Keratinocyte (primary cell): ENCODE results near the gene PLEKHG2. TPM values are rescaled to one million over a fixed set of nuclear protein-coding genes. Genes with fewer than 3 reads are reported as not detected.

Experiments used
- DNase-seq: peaks from one replicate; pipeline ENCODE4 v3.0.0-alpha.2; 2011; ENCODE audit warnings: low read depth, missing footprints, low spot score
- FAIRE-seq: peaks from 2 replicates; lab custom pipeline; 2011; peaks lifted over from hg19 to GRCh38; lab: Jason Lieb, UNC
- H2AFZ ChIP-seq: 2 replicates; pipeline ENCODE4 v1.6.0; 2012; ENCODE audit warnings: low read length, control low read depth, inconsistent platforms; ENCODE audit not compliant: control insufficient read depth
- H3K27ac ChIP-seq: 2 replicates; pipeline ENCODE4 v1.5.1; 2011; ENCODE audit warnings: low read length; ENCODE audit not compliant: control insufficient read depth, insufficient read depth
- H3K27me3 ChIP-seq: 3 replicates; pipeline ENCODE4 v1.6.0; 2011; ENCODE audit warnings: low read length; ENCODE audit not compliant: control insufficient read depth, insufficient read depth; ENCODE audit errors: extremely low read depth
- H3K36me3 ChIP-seq, 2 experiments: 2 replicates in 1 of 2; 3 replicates in 1 of 2; pipeline ENCODE4 v1.5.1; 2011; ENCODE audit warnings: low read length in 2 of 2, mild to moderate bottlenecking in 1 of 2; ENCODE audit not compliant: control insufficient read depth in 2 of 2, insufficient read depth in 2 of 2; ENCODE audit errors: extremely low read depth in 1 of 2
- H3K4me1 ChIP-seq: 3 replicates; pipeline ENCODE4 v1.5.1; 2011; ENCODE audit warnings: low read length; ENCODE audit not compliant: control insufficient read depth, insufficient read depth; ENCODE audit errors: extremely low read depth
- H3K4me2 ChIP-seq: 3 replicates; pipeline ENCODE4 v1.6.0; 2011; ENCODE audit warnings: low read depth, low read length; ENCODE audit not compliant: control insufficient read depth, insufficient read depth; ENCODE audit errors: extremely low read depth
- H3K4me3 ChIP-seq, 3 experiments: fragments of 200-600 bp in 1 of 3; sonication (generic) in 1 of 3; 2 replicates in 2 of 3; 3 replicates in 1 of 3; pipeline ENCODE4 v1.5.1; 2011 to 2016; ENCODE audit warnings: low read length in 3 of 3, mild to moderate bottlenecking in 3 of 3, control low read depth in 2 of 3, inconsistent platforms in 1 of 3, low read depth in 1 of 3, mixed read lengths in 1 of 3, mixed run types in 1 of 3, moderate library complexity in 1 of 3; ENCODE audit not compliant: control insufficient read depth in 2 of 3, insufficient read depth in 2 of 3; ENCODE audit errors: extremely low read depth in 1 of 3
- H3K79me2 ChIP-seq: 2 replicates; pipeline ENCODE4 v1.6.0; 2012; ENCODE audit warnings: low read length; ENCODE audit not compliant: control insufficient read depth, insufficient read depth
- H3K9ac ChIP-seq: 3 replicates; pipeline ENCODE4 v1.6.0; 2011; ENCODE audit warnings: low read length; ENCODE audit not compliant: control insufficient read depth, insufficient read depth; ENCODE audit errors: extremely low read depth
- H3K9me1 ChIP-seq: 3 replicates; pipeline ENCODE4 v1.6.0; 2011; ENCODE audit warnings: low read length; ENCODE audit not compliant: control insufficient read depth, insufficient read depth; ENCODE audit errors: extremely low read depth
- H3K9me3 ChIP-seq: 2 replicates; pipeline ENCODE4 v1.5.1; 2012; ENCODE audit warnings: low read depth, low read length; ENCODE audit not compliant: control insufficient read depth
- H4K20me1 ChIP-seq: 3 replicates; pipeline ENCODE4 v1.6.0; 2011; ENCODE audit warnings: low read length; ENCODE audit not compliant: control insufficient read depth, insufficient read depth; ENCODE audit errors: extremely low read depth
- EZH2 ChIP-seq: IDR thresholded peaks from one replicate; pipeline ENCODE4 v1.6.1; 2012; ENCODE audit warnings: inconsistent platforms, mild to moderate bottlenecking, low read length, moderate library complexity
- dilution Hi-C: fragments of 300-500 bp; cut with MboI; formaldehyde crosslinking; loops from one replicate; pipeline ENCODE4 v1.7.0; 2020; ENCODE audit warnings: low sequenced_read_pairs; ENCODE audit not compliant: extremely low pct_ligation_motif_present
- polyA plus RNA-seq, 5 experiments: library from polyadenylated mRNA; depleted of rRNA in 3 of 5; stranded (reverse) in 3 of 5; stranded (forward) in 1 of 5; unstranded in 1 of 5; fragments of >200 nt; gene quantifications; 1 replicate in 1 of 5; 2 replicates in 3 of 5; 3 replicates in 1 of 5; pipeline versions ENCODE4 v1.2.1 to v1.2.3, GENCODE V29; 2011 to 2012; ENCODE audit warnings: missing spikeins in 2 of 5, low read depth in 1 of 5, low replicate concordance in 1 of 5
- TF ChIP-seq, protein P1 (sequence below), 3 experiments: IDR thresholded peaks in 1 of 3; conservative IDR thresholded peaks in 1 of 3; optimal IDR thresholded peaks in 1 of 3; 2 replicates in 2 of 3; 3 replicates in 1 of 3; pipeline versions ENCODE3 to v1.5.1; 2011; ENCODE audit warnings: low read length in 3 of 3, mild to moderate bottlenecking in 3 of 3, moderate library complexity in 2 of 3, control low read depth in 1 of 3, inconsistent platforms in 1 of 3; ENCODE audit not compliant: insufficient read depth in 2 of 3; ENCODE audit errors: extremely low read depth in 1 of 3

PLEKHG2 gene
- polyA plus RNA-seq, 1 donor (not counting 4 experiments of a cell fraction or from before 2014, with no cell fraction given) = 5.2 TPM

- Histone ChIP-seq H3K36me3 (peaks cover 0 to 3% of the 10 kb centered on the region in 2 experiments), H4K20me1 (no peaks in the 10 kb centered on the region), H3K9me3 (no peaks in the 10 kb centered on the region), H3K4me2 (no peak overlapping the region), H3K27me3 (no peaks in the 10 kb centered on the region), H3K4me1 (peaks cover 4% of the 10 kb centered on the region), H3K4me3 (no peak overlapping the region), H3K27ac (no peak overlapping the region), H3K9ac (no peak overlapping the region), H3K9me1 (peaks cover 3% of the 10 kb centered on the region), H2AFZ (no peak overlapping the region), H3K79me2 (no peaks in the 10 kb centered on the region)
- DNase-seq (no peak), FAIRE-seq (no peak)
- TF ChIP-seq, protein P1, sequence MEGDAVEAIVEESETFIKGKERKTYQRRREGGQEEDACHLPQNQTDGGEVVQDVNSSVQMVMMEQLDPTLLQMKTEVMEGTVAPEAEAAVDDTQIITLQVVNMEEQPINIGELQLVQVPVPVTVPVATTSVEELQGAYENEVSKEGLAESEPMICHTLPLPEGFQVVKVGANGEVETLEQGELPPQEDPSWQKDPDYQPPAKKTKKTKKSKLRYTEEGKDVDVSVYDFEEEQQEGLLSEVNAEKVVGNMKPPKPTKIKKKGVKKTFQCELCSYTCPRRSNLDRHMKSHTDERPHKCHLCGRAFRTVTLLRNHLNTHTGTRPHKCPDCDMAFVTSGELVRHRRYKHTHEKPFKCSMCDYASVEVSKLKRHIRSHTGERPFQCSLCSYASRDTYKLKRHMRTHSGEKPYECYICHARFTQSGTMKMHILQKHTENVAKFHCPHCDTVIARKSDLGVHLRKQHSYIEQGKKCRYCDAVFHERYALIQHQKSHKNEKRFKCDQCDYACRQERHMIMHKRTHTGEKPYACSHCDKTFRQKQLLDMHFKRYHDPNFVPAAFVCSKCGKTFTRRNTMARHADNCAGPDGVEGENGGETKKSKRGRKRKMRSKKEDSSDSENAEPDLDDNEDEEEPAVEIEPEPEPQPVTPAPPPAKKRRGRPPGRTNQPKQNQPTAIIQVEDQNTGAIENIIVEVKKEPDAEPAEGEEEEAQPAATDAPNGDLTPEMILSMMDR (optimal IDR thresholded peaks at IDR 0.05 in 1 of 3, IDR thresholded peaks at IDR 0.05 in 1 of 3, conservative IDR thresholded peaks at IDR 0.05 in 1 of 3; ENCODE audit: extremely low read depth in 1 of 3, insufficient read depth in 2 of 3, low read length in 3 of 3) = no peak
- TF ChIP-seq EZH2 = no peak
- dilution Hi-C loops = no loop called here
Measured at GRCh38 chr19:39426170-39426569, 13.7 kb downstream of the PLEKHG2 start.

DNA sequence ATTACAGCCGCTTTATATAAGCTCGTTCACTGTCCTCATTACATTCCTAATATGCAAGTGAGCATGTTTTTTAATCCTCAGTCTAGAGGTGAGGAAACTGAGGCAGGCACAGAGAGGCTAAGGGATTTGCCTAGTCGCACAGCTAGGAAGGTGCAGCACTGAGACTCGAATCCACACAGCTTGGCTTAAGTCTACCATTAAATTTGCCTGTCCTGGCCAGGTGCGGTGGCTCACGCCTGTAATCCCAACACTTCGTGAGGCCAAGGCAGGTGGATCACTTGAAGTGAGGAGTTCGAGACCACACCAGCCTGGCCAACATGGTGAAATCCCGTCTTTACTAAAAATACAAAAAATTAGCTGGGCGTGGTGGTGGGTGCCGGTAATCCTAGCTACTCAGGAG is 15.2 kb downstream of the PLEKHG2 start:
- TF ChIP-seq EZH2 = no peak
- TF ChIP-seq, protein P1 (optimal IDR thresholded peaks at IDR 0.05 in 1 of 3, IDR thresholded peaks at IDR 0.05 in 1 of 3, conservative IDR thresholded peaks at IDR 0.05 in 1 of 3; ENCODE audit: extremely low read depth in 1 of 3, insufficient read depth in 2 of 3, low read length in 3 of 3) = no peak
- H3K27me3 ChIP-seq = no peaks in the 10 kb centered on the region
- no peak for DNase-seq
- no peak overlapping the region for H3K4me2 ChIP-seq
- H3K27ac ChIP-seq = no peak overlapping the region
- no peak overlapping the region for H3K4me3 ChIP-seq
- no peaks in the 10 kb centered on the region for H3K79me2 ChIP-seq
- peaks cover 3% of the 10 kb centered on the region for H4K20me1 ChIP-seq
- peaks cover 2 to 8% of the 10 kb centered on the region in 2 experiments for H3K36me3 ChIP-seq
- no peak overlapping the region for H3K9ac ChIP-seq
- no peaks in the 10 kb centered on the region for H3K9me3 ChIP-seq
- peaks cover 4% of the 10 kb centered on the region for H3K4me1 ChIP-seq
- dilution Hi-C loops = no loop called here
- FAIRE-seq = no peak
- no peak overlapping the region for H2AFZ ChIP-seq
- peaks cover 3% of the 10 kb centered on the region for H3K9me1 ChIP-seq
